Measurements from ENCODE around the gene POP4. TPM values are rescaled to one million over a fixed set of nuclear protein-coding genes. Genes with fewer than 3 reads are reported as not detected.

Gene POP4
- total and polyA plus RNA-seq, 9 of the 15 experiments (the other 6 are each of a cell fraction or from before 2014, with no cell fraction given) = 42.1 to 128 (median 99.0) TPM

DNA sequence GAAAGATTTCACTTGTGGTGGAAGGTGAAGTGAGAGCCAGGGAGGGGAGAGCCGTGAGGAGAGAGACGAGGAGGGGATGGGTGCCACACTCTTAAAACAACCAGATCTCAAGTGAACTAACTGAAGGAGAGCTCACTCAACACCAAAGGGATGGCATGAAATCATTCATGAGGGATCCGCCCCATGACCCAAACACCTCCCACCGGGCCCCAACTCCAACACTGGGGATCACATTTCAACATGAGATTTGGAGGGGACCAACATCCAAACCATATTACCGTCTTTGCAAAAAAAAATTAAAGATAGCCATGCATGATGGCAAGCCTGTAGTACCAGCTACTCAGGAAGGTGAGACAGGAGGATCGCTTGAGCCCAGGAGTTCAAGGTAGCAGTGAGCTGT lies 34.9 kb upstream of the POP4 start:
- Histone ChIP-seq H3K4me1 (replicated peaks in 1 of 2; ENCODE audit: control insufficient read depth in 2 of 2, insufficient read depth in 2 of 2, low read length in 2 of 2) (no peaks in the 10 kb centered on the region; a peak in 1 of 5 replicates), H3K27me3 (ENCODE audit: control insufficient read depth in 2 of 2, insufficient read depth in 2 of 2, low read length in 2 of 2) (peaks cover 18 to 26% of the 10 kb centered on the region in 2 experiments; a peak in 4 of 5 replicates), H3K9me1 (ENCODE audit: control insufficient read depth, insufficient read depth, low read length) (no peaks in the 10 kb centered on the region), H3K79me2 (ENCODE audit: control insufficient read depth, insufficient read depth, low read length) (no peaks in the 10 kb centered on the region), H3K36me3 (ENCODE audit: control insufficient read depth, insufficient read depth, low read length) (no peaks in the 10 kb centered on the region), H3K4me3 (no peak overlapping the region), H3K27ac (ENCODE audit: extremely low read depth, low read depth, low read length) (no peak overlapping the region), H3K9ac (ENCODE audit: insufficient read depth in 1 of 2, low read depth in 2 of 2, low read length in 2 of 2) (no peak overlapping the region), H3K4me2 (ENCODE audit: insufficient read depth, low read length) (no peak overlapping the region), H3K9me3 (replicated peaks; ENCODE audit: control insufficient read depth, insufficient read depth, low read depth, low read length) (no peaks in the 10 kb centered on the region), H2AFZ (ENCODE audit: low read depth, low read length) (no peak overlapping the region), H4K20me1 (replicated peaks; ENCODE audit: control insufficient read depth, insufficient read depth, low read length) (no peaks in the 10 kb centered on the region)
- POLR2A ChIA-PET = interaction anchor here (0.6 kb wide), 1 partner anchor 141 kb away, joined by 3 read pairs; no protein-coding TSS in a partner anchor
- CTCF ChIA-PET (ENCODE audit: low intra/inter-chr PET ratio) = interaction anchor here (0.7 kb wide), 1 partner anchor 40 kb away, joined by 4 read pairs; no protein-coding TSS in a partner anchor
- FAIRE-seq (no peak), DNase-seq (ENCODE audit: extremely low read depth in 1 of 4, low spot score in 3 of 4) (no peak), ATAC-seq (no peak)
- in situ Hi-C loops (cut with MboI) = no loop called here
- 0% methylated on average over 6 of the region's 6 CpGs for WGBS (ENCODE audit: insufficient coverage, low coverage, missing lambda C conversion rate)
- intact Hi-C loops (cut with micrococcal nuclease) = no loop called here
- no TSS peak for BruUV-seq (replicated peaks)
- no peak for TF ChIP-seq HDGF (IDR thresholded peaks at IDR 0.05)
- TF ChIP-seq, protein P1, sequence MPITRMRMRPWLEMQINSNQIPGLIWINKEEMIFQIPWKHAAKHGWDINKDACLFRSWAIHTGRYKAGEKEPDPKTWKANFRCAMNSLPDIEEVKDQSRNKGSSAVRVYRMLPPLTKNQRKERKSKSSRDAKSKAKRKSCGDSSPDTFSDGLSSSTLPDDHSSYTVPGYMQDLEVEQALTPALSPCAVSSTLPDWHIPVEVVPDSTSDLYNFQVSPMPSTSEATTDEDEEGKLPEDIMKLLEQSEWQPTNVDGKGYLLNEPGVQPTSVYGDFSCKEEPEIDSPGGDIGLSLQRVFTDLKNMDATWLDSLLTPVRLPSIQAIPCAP (CRISPR knock-in tag; IDR thresholded peaks at IDR 0.05; ENCODE audit: borderline replicate concordance) = no peak
- no peak for TF ChIP-seq MXI1 (IDR thresholded peaks at IDR 0.05; ENCODE audit: low read depth, low read length)
- TF ChIP-seq, protein P2, sequence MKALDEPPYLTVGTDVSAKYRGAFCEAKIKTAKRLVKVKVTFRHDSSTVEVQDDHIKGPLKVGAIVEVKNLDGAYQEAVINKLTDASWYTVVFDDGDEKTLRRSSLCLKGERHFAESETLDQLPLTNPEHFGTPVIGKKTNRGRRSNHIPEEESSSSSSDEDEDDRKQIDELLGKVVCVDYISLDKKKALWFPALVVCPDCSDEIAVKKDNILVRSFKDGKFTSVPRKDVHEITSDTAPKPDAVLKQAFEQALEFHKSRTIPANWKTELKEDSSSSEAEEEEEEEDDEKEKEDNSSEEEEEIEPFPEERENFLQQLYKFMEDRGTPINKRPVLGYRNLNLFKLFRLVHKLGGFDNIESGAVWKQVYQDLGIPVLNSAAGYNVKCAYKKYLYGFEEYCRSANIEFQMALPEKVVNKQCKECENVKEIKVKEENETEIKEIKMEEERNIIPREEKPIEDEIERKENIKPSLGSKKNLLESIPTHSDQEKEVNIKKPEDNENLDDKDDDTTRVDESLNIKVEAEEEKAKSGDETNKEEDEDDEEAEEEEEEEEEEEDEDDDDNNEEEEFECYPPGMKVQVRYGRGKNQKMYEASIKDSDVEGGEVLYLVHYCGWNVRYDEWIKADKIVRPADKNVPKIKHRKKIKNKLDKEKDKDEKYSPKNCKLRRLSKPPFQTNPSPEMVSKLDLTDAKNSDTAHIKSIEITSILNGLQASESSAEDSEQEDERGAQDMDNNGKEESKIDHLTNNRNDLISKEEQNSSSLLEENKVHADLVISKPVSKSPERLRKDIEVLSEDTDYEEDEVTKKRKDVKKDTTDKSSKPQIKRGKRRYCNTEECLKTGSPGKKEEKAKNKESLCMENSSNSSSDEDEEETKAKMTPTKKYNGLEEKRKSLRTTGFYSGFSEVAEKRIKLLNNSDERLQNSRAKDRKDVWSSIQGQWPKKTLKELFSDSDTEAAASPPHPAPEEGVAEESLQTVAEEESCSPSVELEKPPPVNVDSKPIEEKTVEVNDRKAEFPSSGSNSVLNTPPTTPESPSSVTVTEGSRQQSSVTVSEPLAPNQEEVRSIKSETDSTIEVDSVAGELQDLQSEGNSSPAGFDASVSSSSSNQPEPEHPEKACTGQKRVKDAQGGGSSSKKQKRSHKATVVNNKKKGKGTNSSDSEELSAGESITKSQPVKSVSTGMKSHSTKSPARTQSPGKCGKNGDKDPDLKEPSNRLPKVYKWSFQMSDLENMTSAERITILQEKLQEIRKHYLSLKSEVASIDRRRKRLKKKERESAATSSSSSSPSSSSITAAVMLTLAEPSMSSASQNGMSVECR (CRISPR knock-in tag; IDR thresholded peaks at IDR 0.05) = no peak
- no peak for TF ChIP-seq MEIS2 (IDR thresholded peaks at IDR 0.05; ENCODE audit: partially characterized antibody)
- TF ChIP-seq ZNF197 (CRISPR knock-in tag; IDR thresholded peaks at IDR 0.05; ENCODE audit: low read depth) = no peak
- no peak for TF ChIP-seq HNRNPH1 (optimal IDR thresholded peaks at IDR 0.05; ENCODE audit: low read depth, low read length)
- no peak for TF ChIP-seq SPI1 (IDR thresholded peaks at IDR 0.05; ENCODE audit: borderline replicate concordance, low read depth, low read length)
- no peak for TF ChIP-seq MCM2 (IDR thresholded peaks at IDR 0.05; ENCODE audit: low read depth)
- TF ChIP-seq FOXA3 (CRISPR knock-in tag; conservative IDR thresholded peaks at IDR 0.05 in 1 of 2, IDR thresholded peaks at IDR 0.05 in 1 of 2) = no peak
- TF ChIP-seq, protein P3, sequence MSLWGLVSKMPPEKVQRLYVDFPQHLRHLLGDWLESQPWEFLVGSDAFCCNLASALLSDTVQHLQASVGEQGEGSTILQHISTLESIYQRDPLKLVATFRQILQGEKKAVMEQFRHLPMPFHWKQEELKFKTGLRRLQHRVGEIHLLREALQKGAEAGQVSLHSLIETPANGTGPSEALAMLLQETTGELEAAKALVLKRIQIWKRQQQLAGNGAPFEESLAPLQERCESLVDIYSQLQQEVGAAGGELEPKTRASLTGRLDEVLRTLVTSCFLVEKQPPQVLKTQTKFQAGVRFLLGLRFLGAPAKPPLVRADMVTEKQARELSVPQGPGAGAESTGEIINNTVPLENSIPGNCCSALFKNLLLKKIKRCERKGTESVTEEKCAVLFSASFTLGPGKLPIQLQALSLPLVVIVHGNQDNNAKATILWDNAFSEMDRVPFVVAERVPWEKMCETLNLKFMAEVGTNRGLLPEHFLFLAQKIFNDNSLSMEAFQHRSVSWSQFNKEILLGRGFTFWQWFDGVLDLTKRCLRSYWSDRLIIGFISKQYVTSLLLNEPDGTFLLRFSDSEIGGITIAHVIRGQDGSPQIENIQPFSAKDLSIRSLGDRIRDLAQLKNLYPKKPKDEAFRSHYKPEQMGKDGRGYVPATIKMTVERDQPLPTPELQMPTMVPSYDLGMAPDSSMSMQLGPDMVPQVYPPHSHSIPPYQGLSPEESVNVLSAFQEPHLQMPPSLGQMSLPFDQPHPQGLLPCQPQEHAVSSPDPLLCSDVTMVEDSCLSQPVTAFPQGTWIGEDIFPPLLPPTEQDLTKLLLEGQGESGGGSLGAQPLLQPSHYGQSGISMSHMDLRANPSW (CRISPR knock-in tag; IDR thresholded peaks at IDR 0.05) = no peak
- TF ChIP-seq, protein P4, sequence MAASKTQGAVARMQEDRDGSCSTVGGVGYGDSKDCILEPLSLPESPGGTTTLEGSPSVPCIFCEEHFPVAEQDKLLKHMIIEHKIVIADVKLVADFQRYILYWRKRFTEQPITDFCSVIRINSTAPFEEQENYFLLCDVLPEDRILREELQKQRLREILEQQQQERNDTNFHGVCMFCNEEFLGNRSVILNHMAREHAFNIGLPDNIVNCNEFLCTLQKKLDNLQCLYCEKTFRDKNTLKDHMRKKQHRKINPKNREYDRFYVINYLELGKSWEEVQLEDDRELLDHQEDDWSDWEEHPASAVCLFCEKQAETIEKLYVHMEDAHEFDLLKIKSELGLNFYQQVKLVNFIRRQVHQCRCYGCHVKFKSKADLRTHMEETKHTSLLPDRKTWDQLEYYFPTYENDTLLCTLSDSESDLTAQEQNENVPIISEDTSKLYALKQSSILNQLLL (CRISPR knock-in tag; IDR thresholded peaks at IDR 0.05; ENCODE audit: borderline replicate concordance) = no peak
- TF ChIP-seq KLF13 (tag; IDR thresholded peaks at IDR 0.05; ENCODE audit: borderline replicate concordance, low read depth) = no peak

Data from K562 (cell line).